Neural progenitor cell (in vitro differentiated cells): ENCODE results near the gene NEB.

ENCODE experiments used
- CTCF ChIP-seq: fragments of 200-600 bp; sonication (generic); IDR thresholded peaks from 2 replicates; pipeline ENCODE4 v1.5.1; 2017; ENCODE audit warnings: antibody characterized with exemption, mild to moderate bottlenecking
- EZH2 ChIP-seq: fragments of 200-600 bp; sonication (generic); IDR thresholded peaks from 2 replicates; pipeline ENCODE4 v1.6.1; 2017; ENCODE audit warnings: antibody characterized with exemption, mild to moderate bottlenecking, moderate library complexity
- EZH2phosphoT487 ChIP-seq: fragments of 200-600 bp; sonication (generic); IDR thresholded peaks from 2 replicates; pipeline ENCODE4 v1.6.1; 2017; ENCODE audit warnings: antibody characterized with exemption

- no peak for TF ChIP-seq CTCF
- TF ChIP-seq EZH2phosphoT487, result no peak
- TF ChIP-seq EZH2, result no peak
These were observed 261.3 kb downstream of the NEB start for GRCh38 chr2:151472966-151473365.
